ENCODE measurements around the gene ATP4B. TPM values are rescaled to one million over a fixed set of nuclear protein-coding genes. Genes with fewer than 3 reads are reported as not detected.

ATP4B gene
- total and polyA plus RNA-seq, 2 of the 8 experiments (the other 6 are each of a cell fraction or from before 2014, with no cell fraction given): 0.05 TPM; not detected in 1

DNA sequence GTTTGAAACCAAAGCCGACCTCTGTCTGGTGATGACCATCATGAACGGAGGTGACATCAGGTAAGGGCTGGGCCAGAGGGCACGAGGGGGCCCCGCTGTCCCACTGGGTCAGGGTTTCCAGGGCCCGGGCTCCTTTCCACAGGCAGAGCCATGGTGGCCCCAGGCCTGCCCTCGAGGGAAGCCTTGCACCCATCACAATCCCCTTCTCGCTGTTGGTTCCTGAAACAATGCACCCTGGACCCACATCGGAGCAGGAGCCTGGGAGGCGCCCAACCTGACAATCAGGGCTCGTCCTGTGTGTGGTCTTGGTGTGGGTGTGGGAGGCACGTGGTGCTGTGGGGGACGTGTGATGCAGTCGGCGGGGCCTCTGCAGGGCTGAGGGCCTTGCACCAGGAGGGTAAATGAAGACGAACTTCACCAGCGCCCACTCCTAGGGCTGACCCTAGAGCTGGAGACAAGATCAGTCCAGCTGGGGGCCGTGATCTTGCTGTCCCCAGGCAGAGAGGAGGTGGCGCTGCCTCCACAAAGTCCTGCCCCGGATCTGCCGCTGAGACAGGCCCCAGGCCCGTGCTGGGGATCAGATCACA, 11.8 kb upstream of the ATP4B start (continued):
- TF ChIP-seq, protein P1, sequence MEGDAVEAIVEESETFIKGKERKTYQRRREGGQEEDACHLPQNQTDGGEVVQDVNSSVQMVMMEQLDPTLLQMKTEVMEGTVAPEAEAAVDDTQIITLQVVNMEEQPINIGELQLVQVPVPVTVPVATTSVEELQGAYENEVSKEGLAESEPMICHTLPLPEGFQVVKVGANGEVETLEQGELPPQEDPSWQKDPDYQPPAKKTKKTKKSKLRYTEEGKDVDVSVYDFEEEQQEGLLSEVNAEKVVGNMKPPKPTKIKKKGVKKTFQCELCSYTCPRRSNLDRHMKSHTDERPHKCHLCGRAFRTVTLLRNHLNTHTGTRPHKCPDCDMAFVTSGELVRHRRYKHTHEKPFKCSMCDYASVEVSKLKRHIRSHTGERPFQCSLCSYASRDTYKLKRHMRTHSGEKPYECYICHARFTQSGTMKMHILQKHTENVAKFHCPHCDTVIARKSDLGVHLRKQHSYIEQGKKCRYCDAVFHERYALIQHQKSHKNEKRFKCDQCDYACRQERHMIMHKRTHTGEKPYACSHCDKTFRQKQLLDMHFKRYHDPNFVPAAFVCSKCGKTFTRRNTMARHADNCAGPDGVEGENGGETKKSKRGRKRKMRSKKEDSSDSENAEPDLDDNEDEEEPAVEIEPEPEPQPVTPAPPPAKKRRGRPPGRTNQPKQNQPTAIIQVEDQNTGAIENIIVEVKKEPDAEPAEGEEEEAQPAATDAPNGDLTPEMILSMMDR (IDR thresholded peaks at IDR 0.05; ENCODE audit: control extremely low read depth in 1 of 3, insufficient read depth in 1 of 3, low read depth in 1 of 3, low read length in 3 of 3): no peak
- TF ChIP-seq POLR2AphosphoS5 (IDR thresholded peaks at IDR 0.05; ENCODE audit: low read depth, low read length) (no peak), KDM5A (IDR thresholded peaks at IDR 0.05; ENCODE audit: low read length) (no peak), TAF7 (optimal IDR thresholded peaks at IDR 0.05; ENCODE audit: borderline replicate concordance, low read depth, low read length) (no peak)

Data from H1 (cell line).